ENCODE measurements around the gene DNAJC16.
"Not testable (repeated sequence)": the region's sequence is repeated elsewhere in the genome, so short reads cannot be mapped to it uniquely, and the experiment has no call there.

Gene DNAJC16

GRCh38 chr1:15526490-15527339 lies at the start of gene DNAJC16:
Gene DNAJC16 (plus strand): TSS chr1:15526848. CDS start chr1:15529106, 2,258 bp downstream.
- peak; percentile 64 for ATAC-seq

GRCh38 chr1:15476927-15477326 lies 49.7 kb upstream of the DNAJC16 start:
- DNase-seq, result no peak
- ATAC-seq, result no peak

More at GRCh38 chr1:15526490-15527339, at the start of gene DNAJC16:
- peak; percentile 96 for DNase-seq

- DNase-seq, result no peak
- ATAC-seq, result no peak
Observed at GRCh38 chr1:15477646-15478212, 48.9 kb upstream of the DNAJC16 start.

- ATAC-seq (no peak), DNase-seq (no peak)
Observed at GRCh38 chr1:15479654-15480347, 46.8 kb upstream of the DNAJC16 start.

GRCh38 chr1:15482455-15482854 lies 44.2 kb upstream of the DNAJC16 start:
- not testable (repeated sequence) for ATAC-seq, DNase-seq

- ATAC-seq, DNase-seq: not testable (repeated sequence)
Observed at GRCh38 chr1:15482983-15483543, 43.6 kb upstream of the DNAJC16 start.

- no peak for ATAC-seq
- DNase-seq, result no peak
Observed at GRCh38 chr1:15483971-15484370, 42.7 kb upstream of the DNAJC16 start.

- DNase-seq, ATAC-seq: not testable (repeated sequence)
Observed at GRCh38 chr1:15484443-15484842, 42.2 kb upstream of the DNAJC16 start.

- ATAC-seq, result no peak
- no peak for DNase-seq
Observed at GRCh38 chr1:15485636-15486035, 41.0 kb upstream of the DNAJC16 start.

GRCh38 chr1:15486844-15487610 lies 39.6 kb upstream of the DNAJC16 start:
- ATAC-seq, DNase-seq: not testable (repeated sequence)

- no peak for DNase-seq
Observed at GRCh38 chr1:15488371-15488770, 38.3 kb upstream of the DNAJC16 start.

GRCh38 chr1:15489052-15489736 lies 37.5 kb upstream of the DNAJC16 start:
- ATAC-seq (no peak), DNase-seq (no peak)

More at GRCh38 chr1:15488371-15488770, 38.3 kb upstream of the DNAJC16 start:
- no peak for ATAC-seq

GRCh38 chr1:15491010-15491409 lies 35.6 kb upstream of the DNAJC16 start:
- DNase-seq, ATAC-seq: not testable (repeated sequence)

GRCh38 chr1:15492596-15492995 lies 34.1 kb upstream of the DNAJC16 start:
- ATAC-seq, result no peak
- DNase-seq, result no peak

- no peak for ATAC-seq
- DNase-seq, result no peak
Observed at GRCh38 chr1:15493869-15494390, 32.7 kb upstream of the DNAJC16 start.

- DNase-seq, result no peak
- ATAC-seq, result no peak
Observed at GRCh38 chr1:15500184-15501178, 26.2 kb upstream of the DNAJC16 start.

- DNase-seq (peak; percentile 71), ATAC-seq (peak; percentile 52)
Observed at GRCh38 chr1:15501208-15502032, 25.2 kb upstream of the DNAJC16 start.

- ATAC-seq, result no peak
- DNase-seq, result no peak
Observed at GRCh38 chr1:15504436-15504835, 22.2 kb upstream of the DNAJC16 start.

- ATAC-seq (no peak), DNase-seq (no peak)
Observed at GRCh38 chr1:15506831-15507230, 19.8 kb upstream of the DNAJC16 start.
